ENCODE data around the gene TTPAL. TPM values are rescaled to one million over a fixed set of nuclear protein-coding genes. Genes with fewer than 3 reads are reported as not detected.

The TTPAL gene, protein sequence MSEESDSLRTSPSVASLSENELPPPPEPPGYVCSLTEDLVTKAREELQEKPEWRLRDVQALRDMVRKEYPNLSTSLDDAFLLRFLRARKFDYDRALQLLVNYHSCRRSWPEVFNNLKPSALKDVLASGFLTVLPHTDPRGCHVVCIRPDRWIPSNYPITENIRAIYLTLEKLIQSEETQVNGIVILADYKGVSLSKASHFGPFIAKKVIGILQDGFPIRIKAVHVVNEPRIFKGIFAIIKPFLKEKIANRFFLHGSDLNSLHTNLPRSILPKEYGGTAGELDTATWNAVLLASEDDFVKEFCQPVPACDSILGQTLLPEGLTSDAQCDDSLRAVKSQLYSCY
- 10.9 TPM for total RNA-seq

DNA sequence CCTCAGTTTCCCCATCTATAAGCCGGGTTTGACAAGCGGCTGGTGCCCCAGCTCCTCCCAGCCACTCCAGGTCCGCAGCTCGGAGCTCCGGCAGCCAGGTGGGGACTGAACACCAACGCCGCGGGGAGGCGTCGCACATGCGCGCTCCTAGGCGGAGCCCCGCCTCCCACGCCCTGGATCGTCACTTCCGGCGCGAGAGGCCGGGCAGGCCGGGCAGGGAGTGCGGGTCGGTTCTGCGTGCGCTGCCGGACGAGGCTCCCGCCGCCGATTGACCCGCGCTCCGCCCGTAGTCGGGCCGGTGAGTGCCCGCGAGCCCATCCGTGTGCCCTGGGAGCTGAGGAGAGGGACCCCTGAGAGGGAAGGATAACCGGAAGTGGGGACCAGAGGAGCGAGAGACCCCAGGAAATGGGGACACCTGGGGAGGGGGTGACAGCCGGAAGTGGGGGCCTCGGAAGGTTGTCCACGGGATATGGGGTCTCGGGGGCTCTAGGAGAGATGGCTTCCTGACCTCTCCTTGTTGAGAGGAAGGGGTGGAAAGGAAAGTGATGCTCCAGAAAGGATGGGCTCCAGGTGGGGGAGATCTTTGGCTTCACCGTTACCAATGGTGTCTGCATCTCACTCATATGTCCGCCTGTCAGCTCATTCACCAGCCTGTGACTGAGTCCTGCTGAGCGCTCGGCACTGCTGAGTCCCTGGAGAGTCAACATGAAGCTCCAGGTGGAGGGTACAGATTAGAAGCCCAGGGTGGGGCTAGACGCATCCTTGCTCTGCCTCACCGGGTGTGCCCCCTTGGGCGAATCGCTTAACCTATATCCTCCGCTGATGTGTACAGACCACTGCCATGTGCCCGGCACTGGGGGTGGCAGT, at the start of gene TTPAL:
Gene TTPAL, plus strand, starts transcription at position 181 of the 867 bp plus-strand sequence. CDS start 4,126 bp downstream, outside the sequence.

DNA sequence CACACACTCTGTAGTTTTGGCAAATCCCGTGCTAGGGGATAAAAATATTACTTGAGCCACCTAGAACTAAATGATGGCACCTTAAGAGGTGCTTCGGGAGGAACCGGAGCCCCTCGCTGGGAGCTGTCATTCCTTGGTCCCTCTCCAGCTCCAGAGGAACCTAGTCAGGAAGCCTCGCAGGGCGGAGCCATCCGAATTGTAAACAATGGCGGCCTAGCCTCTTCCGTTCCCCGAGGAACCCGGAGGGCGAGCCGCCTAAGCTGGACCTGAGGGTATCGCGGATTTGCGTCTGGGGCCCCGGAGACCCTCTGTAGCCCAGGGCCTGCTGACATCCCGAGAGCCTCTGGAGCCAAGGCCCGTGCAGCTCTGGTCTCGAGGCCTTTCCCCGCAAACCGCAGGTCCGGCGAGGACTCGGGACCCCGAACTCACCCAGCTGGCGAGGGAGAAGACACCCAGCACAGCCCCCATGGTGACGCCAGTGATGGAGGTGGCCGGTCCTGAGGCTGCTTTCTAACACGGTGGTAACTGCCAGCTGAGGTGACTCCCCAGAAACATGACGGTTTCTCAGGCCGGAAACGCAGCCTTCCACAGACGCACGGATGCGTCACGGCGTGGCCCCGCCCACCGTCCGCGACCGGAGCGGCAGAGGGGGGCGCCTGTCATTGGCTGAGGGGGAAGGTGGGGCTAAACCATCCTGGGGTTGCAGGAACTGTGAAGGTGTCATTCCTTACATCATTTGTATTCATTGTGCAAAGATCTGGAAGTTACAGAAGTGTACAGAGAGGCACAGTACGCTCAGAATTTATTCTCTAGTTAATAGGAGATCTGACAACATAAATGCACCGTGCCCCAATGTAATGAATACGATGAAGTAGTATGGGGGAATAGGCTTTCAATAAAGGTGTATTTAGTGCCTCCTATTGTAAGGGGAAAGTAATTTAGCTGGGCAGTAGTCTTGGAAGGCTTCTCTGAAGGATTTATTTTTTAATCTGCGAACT, 46.1 kb downstream of the TTPAL start, which contains the start of gene SERINC3:
Gene SERINC3, minus strand, starts transcription at position 587 of the 998 bp plus-strand sequence. Its CDS starts 119 bp downstream, at position 468.

Other genes starting within 250 kb of the TTPAL start
- 13.6 TPM for gene GDAP1L1, start 228.6 kb upstream of the TTPAL start, total RNA-seq
- 9.3 TPM for gene FITM2, start 164.7 kb upstream of the TTPAL start, total RNA-seq
- gene R3HDML, start 138.8 kb upstream of the TTPAL start, total RNA-seq = not detected
- 2.3 TPM for gene HNF4A, start 120.2 kb upstream of the TTPAL start, total RNA-seq
- gene SERINC3, start 46.2 kb downstream of the TTPAL start, total RNA-seq = 51.0 TPM
- 54.3 TPM for gene PKIG, start 106.7 kb downstream of the TTPAL start, total RNA-seq
- 5.7 TPM for gene ADA, start 175.8 kb downstream of the TTPAL start, total RNA-seq
- gene CCN5, start 239.5 kb downstream of the TTPAL start, total RNA-seq = not detected